PFSK-1 (cell line): ENCODE results near the gene EIF3A.

Experiments used
- FOXP2 ChIP-seq: optimal IDR thresholded peaks from 2 replicates; pipeline ENCODE3; 2011; ENCODE audit warnings: borderline replicate concordance, control low read depth, inconsistent platforms; ENCODE audit not compliant: insufficient read depth; ENCODE audit errors: extremely low read length, extremely low read depth
- POLR2AphosphoS5 ChIP-seq: IDR thresholded peaks from 2 replicates; pipeline ENCODE4 v1.6.1; 2012; ENCODE audit warnings: low read depth, mild to moderate bottlenecking, control low read depth, low read length, moderate library complexity
- REST ChIP-seq, 2 experiments: IDR thresholded peaks; 2 replicates each; pipeline versions ENCODE4 v1.6.1 to v1.8.0; 2011 to 2012; ENCODE audit warnings: low read depth in 2 of 2, low read length in 2 of 2, control low read depth in 1 of 2, inconsistent platforms in 1 of 2, mild to moderate bottlenecking in 1 of 2, moderate library complexity in 1 of 2; ENCODE audit not compliant: insufficient read depth in 1 of 2
- SIN3A ChIP-seq: IDR thresholded peaks from 2 replicates; pipeline ENCODE4 v1.6.1; 2012; ENCODE audit warnings: mild to moderate bottlenecking, low read length, moderate library complexity, borderline replicate concordance; ENCODE audit not compliant: insufficient read depth
- TAF1 ChIP-seq: IDR thresholded peaks from 2 replicates; pipeline ENCODE4 v1.6.1; 2012; ENCODE audit warnings: low read length, control low read depth, borderline replicate concordance; ENCODE audit not compliant: insufficient read depth

The EIF3A gene

GRCh38 chr10:119031496-119032059, 49.0 kb downstream of the EIF3A start:
- TF ChIP-seq TAF1, result no peak
- TF ChIP-seq REST (IDR thresholded peaks at IDR 0.05; ENCODE audit: insufficient read depth in 1 of 2, low read depth in 2 of 2, low read length in 2 of 2), result no peak
- no peak for TF ChIP-seq POLR2AphosphoS5
- no peak for TF ChIP-seq SIN3A
- TF ChIP-seq FOXP2, result no peak

GRCh38 chr10:119030421-119031250, 50.0 kb downstream of the EIF3A start:
- TF ChIP-seq REST (IDR thresholded peaks at IDR 0.05; ENCODE audit: insufficient read depth in 1 of 2, low read depth in 2 of 2, low read length in 2 of 2), result no peak
- peak; percentile 16 for TF ChIP-seq FOXP2
- no peak for TF ChIP-seq TAF1
- TF ChIP-seq POLR2AphosphoS5, result peak; percentile 34; the same call in 1 of the 2 replicates
- TF ChIP-seq SIN3A, result peak; percentile 9; the same call in 1 of the 2 replicates

- no peak for TF ChIP-seq POLR2AphosphoS5
- peak; percentile 2 for TF ChIP-seq FOXP2
These were observed 50.8 kb downstream of the EIF3A start, which contains the start of gene NANOS1 for GRCh38 chr10:119029613-119030420. Gene NANOS1, plus strand, starts transcription at chr10:119029714. Its CDS starts 88 bp downstream, at chr10:119029802.

- no peak for TF ChIP-seq TAF1
- no peak for TF ChIP-seq FOXP2
- TF ChIP-seq POLR2AphosphoS5, result no peak
- TF ChIP-seq REST (IDR thresholded peaks at IDR 0.05; ENCODE audit: insufficient read depth in 1 of 2, low read depth in 2 of 2, low read length in 2 of 2), result no peak
- no peak for TF ChIP-seq SIN3A
These were observed 51.6 kb downstream of the EIF3A start for GRCh38 chr10:119028900-119029612.
